Panc1 (cell line): ENCODE data around the gene POU6F1.

ENCODE experiments used
- POLR2AphosphoS5 ChIP-seq: IDR thresholded peaks from 2 replicates; pipeline ENCODE4 v1.6.1; 2012; ENCODE audit warnings: mild to moderate bottlenecking, low read depth, low read length, moderate library complexity
- SIN3A ChIP-seq: IDR thresholded peaks from 2 replicates; pipeline ENCODE4 v1.6.1; 2012; ENCODE audit warnings: low read depth, mild to moderate bottlenecking, low read length, moderate library complexity, borderline replicate concordance; ENCODE audit not compliant: insufficient read depth
- TCF7L2 ChIP-seq: IDR thresholded peaks from 2 replicates; pipeline ENCODE4 v1.6.1; 2011; ENCODE audit warnings: mild to moderate bottlenecking, low read depth, low read length, inconsistent platforms
- TF ChIP-seq, protein P1 (sequence below): fragments of 450-650 bp; IDR thresholded peaks from 2 replicates; pipeline ENCODE4 v1.5.1; 2017; ENCODE audit warnings: mild to moderate bottlenecking
- TF ChIP-seq, protein P2 (sequence below), 2 experiments: IDR thresholded peaks; 2 replicates each; pipeline ENCODE4 v1.6.1; 2011 to 2012; ENCODE audit warnings: low read depth in 2 of 2, control low read depth in 1 of 2, low read length in 1 of 2, mild to moderate bottlenecking in 1 of 2, moderate library complexity in 1 of 2; ENCODE audit not compliant: insufficient read depth in 1 of 2

DNA sequence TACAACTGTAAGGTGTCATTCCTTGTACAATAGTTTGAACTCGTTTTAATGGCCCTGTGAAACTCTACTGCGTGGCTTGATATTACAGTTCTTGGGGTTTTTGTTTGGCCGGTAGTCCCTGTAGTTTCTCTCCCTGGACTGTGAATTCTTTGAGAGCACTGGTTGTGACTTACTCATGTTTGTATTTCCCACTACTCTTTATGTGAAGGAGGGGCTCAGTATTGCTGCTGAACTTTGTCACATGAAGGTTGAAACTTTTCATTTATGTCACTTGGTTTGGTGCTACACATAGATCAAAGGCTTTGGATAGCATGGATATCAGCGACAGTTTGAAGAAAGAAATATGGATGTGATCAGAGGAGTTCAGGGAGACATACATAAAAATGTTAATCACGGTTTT is 1.5 kb upstream of the POU6F1 start:
- TF ChIP-seq, protein P1, sequence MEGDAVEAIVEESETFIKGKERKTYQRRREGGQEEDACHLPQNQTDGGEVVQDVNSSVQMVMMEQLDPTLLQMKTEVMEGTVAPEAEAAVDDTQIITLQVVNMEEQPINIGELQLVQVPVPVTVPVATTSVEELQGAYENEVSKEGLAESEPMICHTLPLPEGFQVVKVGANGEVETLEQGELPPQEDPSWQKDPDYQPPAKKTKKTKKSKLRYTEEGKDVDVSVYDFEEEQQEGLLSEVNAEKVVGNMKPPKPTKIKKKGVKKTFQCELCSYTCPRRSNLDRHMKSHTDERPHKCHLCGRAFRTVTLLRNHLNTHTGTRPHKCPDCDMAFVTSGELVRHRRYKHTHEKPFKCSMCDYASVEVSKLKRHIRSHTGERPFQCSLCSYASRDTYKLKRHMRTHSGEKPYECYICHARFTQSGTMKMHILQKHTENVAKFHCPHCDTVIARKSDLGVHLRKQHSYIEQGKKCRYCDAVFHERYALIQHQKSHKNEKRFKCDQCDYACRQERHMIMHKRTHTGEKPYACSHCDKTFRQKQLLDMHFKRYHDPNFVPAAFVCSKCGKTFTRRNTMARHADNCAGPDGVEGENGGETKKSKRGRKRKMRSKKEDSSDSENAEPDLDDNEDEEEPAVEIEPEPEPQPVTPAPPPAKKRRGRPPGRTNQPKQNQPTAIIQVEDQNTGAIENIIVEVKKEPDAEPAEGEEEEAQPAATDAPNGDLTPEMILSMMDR = no peak
- TF ChIP-seq POLR2AphosphoS5 = no peak
- TF ChIP-seq, protein P2, sequence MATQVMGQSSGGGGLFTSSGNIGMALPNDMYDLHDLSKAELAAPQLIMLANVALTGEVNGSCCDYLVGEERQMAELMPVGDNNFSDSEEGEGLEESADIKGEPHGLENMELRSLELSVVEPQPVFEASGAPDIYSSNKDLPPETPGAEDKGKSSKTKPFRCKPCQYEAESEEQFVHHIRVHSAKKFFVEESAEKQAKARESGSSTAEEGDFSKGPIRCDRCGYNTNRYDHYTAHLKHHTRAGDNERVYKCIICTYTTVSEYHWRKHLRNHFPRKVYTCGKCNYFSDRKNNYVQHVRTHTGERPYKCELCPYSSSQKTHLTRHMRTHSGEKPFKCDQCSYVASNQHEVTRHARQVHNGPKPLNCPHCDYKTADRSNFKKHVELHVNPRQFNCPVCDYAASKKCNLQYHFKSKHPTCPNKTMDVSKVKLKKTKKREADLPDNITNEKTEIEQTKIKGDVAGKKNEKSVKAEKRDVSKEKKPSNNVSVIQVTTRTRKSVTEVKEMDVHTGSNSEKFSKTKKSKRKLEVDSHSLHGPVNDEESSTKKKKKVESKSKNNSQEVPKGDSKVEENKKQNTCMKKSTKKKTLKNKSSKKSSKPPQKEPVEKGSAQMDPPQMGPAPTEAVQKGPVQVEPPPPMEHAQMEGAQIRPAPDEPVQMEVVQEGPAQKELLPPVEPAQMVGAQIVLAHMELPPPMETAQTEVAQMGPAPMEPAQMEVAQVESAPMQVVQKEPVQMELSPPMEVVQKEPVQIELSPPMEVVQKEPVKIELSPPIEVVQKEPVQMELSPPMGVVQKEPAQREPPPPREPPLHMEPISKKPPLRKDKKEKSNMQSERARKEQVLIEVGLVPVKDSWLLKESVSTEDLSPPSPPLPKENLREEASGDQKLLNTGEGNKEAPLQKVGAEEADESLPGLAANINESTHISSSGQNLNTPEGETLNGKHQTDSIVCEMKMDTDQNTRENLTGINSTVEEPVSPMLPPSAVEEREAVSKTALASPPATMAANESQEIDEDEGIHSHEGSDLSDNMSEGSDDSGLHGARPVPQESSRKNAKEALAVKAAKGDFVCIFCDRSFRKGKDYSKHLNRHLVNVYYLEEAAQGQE (IDR thresholded peaks at IDR 0.05; ENCODE audit: insufficient read depth in 1 of 2, low read depth in 2 of 2, low read length in 1 of 2) = no peak
- no peak for TF ChIP-seq SIN3A
- no peak for TF ChIP-seq TCF7L2
